Mesangial cell (primary cell): Measurements from ENCODE around the gene TTBK1. TPM values are rescaled to one million over a fixed set of nuclear protein-coding genes. Genes with fewer than 3 reads are reported as not detected.

ENCODE experiments used
- total RNA-seq: library from RNA; depleted of rRNA; stranded (reverse); fragments of >200 nt; gene quantifications from 2 replicates; pipeline ENCODE4 v1.2.3, GENCODE V29; 2015

TTBK1 gene
- under 0.01 and 0.13 TPM in 2 replicates for total RNA-seq

DNA sequence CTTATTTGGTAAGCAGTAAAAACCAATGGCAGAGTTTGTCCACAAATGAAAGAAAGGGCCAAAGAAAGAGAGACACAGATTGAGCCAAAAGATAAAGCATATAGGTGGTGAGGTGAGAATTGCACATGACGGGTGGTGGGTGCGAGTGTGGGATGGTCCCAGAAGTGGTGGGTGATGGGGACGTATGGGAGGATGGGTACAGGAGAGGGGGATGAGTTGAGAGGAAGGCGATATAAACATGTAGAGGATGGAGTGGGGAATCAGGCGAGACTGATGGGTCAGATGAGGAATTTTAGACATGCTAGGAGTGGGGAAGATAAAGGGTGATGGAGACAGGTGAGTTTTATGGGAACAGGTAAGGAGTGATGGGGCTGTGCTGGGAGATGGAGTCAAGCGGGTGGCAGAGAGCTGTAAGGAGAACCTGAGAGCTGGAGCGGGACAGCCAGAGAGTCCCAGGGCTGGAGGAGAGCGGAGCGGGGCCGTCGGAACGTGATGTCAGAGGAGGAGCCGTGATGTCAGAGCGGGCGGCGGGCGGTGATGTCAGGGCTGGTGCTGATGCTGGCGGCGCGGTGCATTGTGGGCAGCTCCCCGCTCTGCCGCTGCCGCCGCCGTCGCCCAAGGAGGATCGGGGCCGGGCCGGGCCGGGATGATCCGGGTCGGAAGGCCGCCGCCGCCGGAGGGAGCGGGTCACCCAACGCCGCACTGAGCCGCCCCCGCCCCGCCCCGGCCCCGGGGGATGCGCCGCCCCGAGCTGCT is at the start of gene TTBK1:
Gene TTBK1 (plus strand): TSS at position 574 of the 756 bp plus-strand sequence. CDS start 3,180 bp downstream, outside the sequence.

DNA sequence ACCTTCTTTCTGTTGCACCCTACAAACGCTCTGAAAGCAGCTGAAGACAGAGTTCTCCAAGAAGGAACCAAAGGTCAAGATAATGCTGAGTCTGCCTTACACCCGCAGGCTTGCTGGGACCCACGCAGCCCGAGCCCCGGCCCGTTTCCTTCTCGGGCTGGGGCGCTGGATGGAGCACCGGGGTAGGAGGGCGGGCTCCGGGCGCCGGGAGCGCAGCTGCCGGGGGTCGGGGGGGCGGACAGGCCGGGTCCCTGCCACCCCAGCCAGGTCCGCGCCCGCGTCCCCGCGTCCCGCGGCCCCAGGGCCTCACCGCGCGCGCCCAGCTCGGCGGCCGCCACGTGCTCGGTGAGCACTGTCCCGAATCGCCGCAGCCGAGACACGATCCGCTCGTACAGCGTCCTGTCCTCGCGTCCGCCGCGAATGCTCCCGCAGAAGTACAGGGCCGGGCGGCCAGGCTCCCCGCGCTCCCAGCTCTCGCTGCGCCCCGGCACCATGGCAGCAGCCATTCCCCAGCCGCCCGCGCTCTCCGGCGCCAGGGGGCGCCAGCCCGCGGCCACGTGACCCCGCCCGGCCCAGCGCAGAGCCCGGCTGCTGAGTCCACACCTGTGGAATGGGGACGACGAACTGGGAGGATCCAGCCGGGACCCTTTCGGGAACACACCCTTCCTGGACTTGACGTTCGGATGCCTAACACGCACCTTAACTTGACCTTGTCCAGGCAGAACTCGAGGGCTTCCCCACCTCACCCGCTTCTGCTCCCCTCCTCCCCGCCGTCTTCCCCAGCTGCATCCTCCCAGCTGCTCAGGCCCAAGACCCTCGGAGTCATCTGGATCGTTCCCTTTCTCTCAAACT is 14.1 kb upstream of the TTBK1 start, which contains the start of gene DNPH1:
Gene DNPH1 (minus strand): TSS at position 531 of the 852 bp plus-strand sequence. CDS start 25 bp downstream, at position 506.

DNA sequence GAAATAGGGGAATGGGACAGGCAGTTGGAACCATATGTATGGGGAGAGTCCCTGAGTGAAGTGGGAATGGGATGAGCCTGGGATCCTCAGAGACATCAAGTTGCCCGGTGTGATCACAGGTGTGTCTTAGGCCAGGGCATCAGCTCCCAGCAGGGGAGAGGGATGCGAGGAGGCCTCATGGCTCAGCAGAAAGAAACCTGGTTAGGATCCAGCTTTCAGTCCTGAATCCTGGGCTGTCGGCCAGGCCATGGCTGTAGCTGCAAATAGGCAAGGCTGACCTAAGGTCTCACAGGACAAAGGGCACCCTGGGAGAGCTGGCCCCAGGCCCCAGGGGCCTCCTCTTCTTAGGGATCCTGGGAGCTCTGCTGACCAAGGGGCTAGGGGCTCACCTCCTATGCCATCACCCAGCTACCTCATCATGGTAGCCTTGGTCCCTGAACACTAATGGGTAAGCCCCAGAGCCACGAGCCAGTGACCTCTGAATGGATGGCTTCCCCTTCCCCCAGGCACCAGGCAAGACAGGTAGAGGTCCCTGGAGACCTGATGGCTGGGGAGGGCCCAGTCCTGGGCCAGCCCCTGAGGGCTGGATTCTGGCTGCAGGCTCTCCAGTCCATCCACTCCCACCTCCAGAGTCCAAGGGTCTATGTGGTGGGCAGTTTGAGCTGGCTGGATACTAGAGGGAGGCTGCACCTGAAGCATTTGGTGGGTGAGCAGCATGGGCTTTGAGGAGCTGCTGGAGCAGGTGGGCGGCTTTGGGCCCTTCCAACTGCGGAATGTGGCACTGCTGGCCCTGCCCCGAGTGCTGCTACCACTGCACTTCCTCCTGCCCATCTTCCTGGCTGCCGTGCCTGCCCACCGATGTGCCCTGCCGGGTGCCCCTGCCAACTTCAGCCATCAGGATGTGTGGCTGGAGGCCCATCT is 54.6 kb downstream of the TTBK1 start, which contains the start of gene SLC22A7:
Gene SLC22A7 (plus strand): TSS at position 617 of the 921 bp plus-strand sequence. CDS start 99 bp downstream, at position 716.

DNA sequence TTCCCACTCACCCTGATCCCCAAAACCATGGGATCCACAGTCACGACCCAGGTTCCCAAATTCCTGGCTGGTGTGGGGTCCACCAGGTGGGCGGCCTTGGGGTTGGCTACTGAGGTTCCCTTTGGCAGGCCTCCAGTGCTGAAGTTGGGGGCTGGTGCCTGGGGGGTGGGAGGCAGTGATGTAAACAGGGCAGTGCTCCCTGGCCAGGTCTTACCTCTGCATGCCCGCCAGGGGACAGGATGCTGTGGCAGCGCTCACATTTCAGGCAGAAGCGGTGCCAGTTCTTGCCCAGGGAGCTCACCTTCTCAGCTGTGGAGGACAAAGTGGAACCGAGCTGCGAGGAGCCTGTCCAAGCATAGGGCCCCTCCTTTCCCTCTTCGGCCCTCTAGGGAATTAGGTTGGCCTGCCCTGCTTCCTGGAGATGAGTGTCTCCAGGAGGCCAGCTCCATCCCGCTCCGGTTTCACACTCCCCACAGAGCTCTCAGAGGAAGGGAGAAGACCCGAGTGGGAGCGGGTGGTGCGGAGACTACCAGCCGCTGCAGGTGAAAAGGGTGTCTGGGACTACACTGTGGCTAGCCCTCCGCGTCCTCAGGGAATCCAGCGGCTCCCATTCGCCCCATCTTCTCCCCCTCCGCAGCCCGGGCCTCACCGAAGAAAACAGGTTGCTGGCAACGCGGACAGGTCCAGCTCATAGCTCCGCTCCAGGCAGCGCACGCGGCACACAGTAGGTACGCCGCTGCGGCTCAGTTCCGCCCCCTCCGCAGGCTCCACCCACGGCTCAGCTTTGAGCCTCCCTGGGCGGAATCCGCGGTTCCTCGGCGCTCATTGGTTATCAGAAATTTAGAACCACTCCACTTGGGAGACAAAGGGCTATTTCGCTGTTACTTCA is 65.1 kb downstream of the TTBK1 start, which contains the start of gene CRIP3:
Gene CRIP3 (minus strand): TSS at position 726 of the 889 bp plus-strand sequence. CDS start 34 bp downstream, at position 692.

Other genes starting within 250 kb of the TTBK1 start
- gene MEA1, start 229.5 kb upstream of the TTBK1 start, total RNA-seq, result 41.8 and 70.6 TPM in 2 replicates
- gene KLHDC3, start 229.2 kb upstream of the TTBK1 start, total RNA-seq, result 90.0 and 96.8 TPM in 2 replicates
- 46.6 and 114 TPM in 2 replicates for gene RRP36, start 221.9 kb upstream of the TTBK1 start, total RNA-seq
- 22.3 and 55.4 TPM in 2 replicates for gene CUL7, start 189.6 kb upstream of the TTBK1 start, total RNA-seq
- gene MRPL2, start 184.0 kb upstream of the TTBK1 start, total RNA-seq, result 35.0 and 40.7 TPM in 2 replicates
- gene KLC4, start 183.8 kb upstream of the TTBK1 start, total RNA-seq, result 10.4 and 24.6 TPM in 2 replicates
- 132 and 236 TPM in 2 replicates for gene PTK7, start 167.2 kb upstream of the TTBK1 start, total RNA-seq
- 40.3 and 44.2 TPM in 2 replicates for gene SRF, start 72.2 kb upstream of the TTBK1 start, total RNA-seq
- 14.0 and 39.3 TPM in 2 replicates for gene CUL9, start 61.3 kb upstream of the TTBK1 start, total RNA-seq
- 90.3 and 107 TPM in 2 replicates for gene DNPH1, start 14.0 kb upstream of the TTBK1 start, total RNA-seq
- gene SLC22A7, start 54.8 kb downstream of the TTBK1 start, total RNA-seq, result not detected in 2 replicates
- not detected in 2 replicates for gene CRIP3, start 65.3 kb downstream of the TTBK1 start, total RNA-seq
- 7.7 TPM in 2 replicates for gene ZNF318, start 126.2 kb downstream of the TTBK1 start, total RNA-seq
- gene ABCC10, start 184.1 kb downstream of the TTBK1 start, total RNA-seq, result 23.5 and 32.1 TPM in 2 replicates
- 0.38 and 1.3 TPM in 2 replicates for gene DLK2, start 212.1 kb downstream of the TTBK1 start, total RNA-seq
- 15.3 and 20.3 TPM in 2 replicates for gene TJAP1, start 234.1 kb downstream of the TTBK1 start, total RNA-seq